ENCODE results near the gene SGSM1.

Gene SGSM1

DNA sequence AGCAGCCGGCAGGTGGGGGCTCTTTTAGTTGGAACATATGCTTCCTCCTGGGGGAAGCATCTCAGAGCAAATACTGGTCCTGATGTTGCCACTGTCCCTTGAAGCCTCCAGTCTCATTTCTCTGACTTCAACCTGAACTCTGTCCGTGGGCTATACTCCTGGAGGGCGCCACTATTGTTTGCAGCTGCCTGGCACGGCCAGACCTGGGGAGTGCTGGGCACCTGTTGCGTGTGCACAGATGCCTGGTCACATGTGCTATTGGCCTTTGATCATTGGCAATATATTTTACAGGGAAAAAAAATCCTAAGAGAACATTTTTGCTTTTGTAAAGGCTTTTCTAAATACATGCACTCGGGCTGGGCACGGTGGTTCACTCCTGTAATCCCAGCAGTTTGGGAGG lies 122.3 kb downstream of the SGSM1 start:
- TF ChIP-seq, protein P1, sequence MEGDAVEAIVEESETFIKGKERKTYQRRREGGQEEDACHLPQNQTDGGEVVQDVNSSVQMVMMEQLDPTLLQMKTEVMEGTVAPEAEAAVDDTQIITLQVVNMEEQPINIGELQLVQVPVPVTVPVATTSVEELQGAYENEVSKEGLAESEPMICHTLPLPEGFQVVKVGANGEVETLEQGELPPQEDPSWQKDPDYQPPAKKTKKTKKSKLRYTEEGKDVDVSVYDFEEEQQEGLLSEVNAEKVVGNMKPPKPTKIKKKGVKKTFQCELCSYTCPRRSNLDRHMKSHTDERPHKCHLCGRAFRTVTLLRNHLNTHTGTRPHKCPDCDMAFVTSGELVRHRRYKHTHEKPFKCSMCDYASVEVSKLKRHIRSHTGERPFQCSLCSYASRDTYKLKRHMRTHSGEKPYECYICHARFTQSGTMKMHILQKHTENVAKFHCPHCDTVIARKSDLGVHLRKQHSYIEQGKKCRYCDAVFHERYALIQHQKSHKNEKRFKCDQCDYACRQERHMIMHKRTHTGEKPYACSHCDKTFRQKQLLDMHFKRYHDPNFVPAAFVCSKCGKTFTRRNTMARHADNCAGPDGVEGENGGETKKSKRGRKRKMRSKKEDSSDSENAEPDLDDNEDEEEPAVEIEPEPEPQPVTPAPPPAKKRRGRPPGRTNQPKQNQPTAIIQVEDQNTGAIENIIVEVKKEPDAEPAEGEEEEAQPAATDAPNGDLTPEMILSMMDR (IDR thresholded peaks at IDR 0.05; ENCODE audit: borderline replicate concordance, insufficient read depth, low read depth, low read length) = no peak
- H3K4me3 ChIP-seq (ENCODE audit: low read depth, low read length) = no peak overlapping the region

DNA sequence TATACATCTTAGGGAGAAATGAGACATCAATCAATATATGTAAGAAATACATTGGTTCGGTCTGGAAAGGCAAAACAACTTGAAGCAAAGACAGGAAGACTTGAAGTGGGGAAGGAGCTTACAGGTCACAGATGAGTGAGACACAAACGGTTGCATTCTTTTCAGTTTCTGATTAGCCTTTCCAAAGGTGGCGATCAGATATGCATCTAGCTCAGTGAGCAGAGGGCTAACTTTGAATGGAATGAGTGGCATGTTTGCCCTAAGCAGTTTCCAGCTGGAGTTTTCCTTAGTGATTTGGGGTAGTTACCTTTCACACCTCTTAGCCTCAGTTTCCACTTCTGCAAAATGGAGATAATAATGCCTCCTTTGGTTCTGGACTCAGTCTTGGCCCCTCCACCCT lies 124.7 kb downstream of the SGSM1 start:
- TF ChIP-seq, protein P1 (IDR thresholded peaks at IDR 0.05; ENCODE audit: borderline replicate concordance, insufficient read depth, low read depth, low read length) = no peak
- H3K4me3 ChIP-seq (ENCODE audit: low read depth, low read length) = no peak overlapping the region

DNA sequence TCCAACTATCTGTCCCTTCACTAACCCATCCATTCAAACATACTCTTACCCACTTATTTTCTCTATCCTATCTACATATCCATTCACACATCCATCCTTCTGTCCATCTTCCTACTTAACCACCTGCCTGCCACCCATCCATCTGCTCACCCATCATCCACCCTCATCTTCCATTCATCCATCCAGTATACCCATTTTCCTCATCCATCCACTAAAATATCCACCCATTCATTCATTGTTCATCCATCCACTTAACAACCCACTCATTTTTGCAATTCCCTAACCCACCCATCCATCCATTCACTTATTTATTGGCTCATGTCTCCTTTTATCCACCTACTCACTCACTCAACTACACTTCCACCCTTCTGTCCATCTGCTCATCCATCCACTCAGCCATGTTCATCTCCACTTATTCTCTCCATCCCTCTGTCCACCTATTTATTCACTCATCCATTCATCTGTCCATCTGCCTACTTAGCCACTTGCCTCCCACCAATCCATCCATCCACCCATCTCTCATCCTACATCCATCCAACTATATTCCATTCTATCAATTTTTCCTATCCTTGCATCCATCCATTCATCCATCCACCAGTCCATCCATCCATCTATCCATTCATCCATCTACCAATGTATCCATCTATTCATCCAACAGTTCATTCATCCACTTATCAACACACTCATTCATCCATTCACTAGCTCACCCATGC lies 129.9 kb downstream of the SGSM1 start:
- no peak overlapping the region for H3K4me3 ChIP-seq (ENCODE audit: low read depth, low read length)
- TF ChIP-seq, protein P1 (IDR thresholded peaks at IDR 0.05; ENCODE audit: borderline replicate concordance, insufficient read depth, low read depth, low read length) = no peak

DNA sequence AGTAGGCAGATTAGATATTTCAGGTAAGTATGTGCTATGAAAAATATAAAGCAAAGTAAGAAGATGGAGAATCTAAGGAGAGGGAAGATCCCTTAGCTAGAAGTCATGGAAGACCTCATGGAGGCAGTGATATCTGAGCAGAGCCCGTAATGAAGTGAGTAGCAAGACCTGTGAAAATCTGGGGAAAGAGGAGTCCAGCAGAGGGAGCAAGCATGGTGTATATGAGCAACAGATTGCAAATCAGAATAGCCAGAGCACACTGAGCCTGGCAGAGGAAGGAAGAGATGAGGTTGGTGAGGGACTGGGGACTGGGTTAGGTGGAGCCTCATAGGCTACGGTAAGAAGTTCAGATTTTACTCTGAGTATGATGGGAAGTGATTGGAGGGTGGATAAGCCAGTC lies 131.1 kb downstream of the SGSM1 start:
- H3K4me3 ChIP-seq (ENCODE audit: low read depth, low read length) = no peak overlapping the region
- TF ChIP-seq, protein P1 (IDR thresholded peaks at IDR 0.05; ENCODE audit: borderline replicate concordance, insufficient read depth, low read depth, low read length) = peak; percentile 26; the same call in 1 of the 2 replicates

DNA sequence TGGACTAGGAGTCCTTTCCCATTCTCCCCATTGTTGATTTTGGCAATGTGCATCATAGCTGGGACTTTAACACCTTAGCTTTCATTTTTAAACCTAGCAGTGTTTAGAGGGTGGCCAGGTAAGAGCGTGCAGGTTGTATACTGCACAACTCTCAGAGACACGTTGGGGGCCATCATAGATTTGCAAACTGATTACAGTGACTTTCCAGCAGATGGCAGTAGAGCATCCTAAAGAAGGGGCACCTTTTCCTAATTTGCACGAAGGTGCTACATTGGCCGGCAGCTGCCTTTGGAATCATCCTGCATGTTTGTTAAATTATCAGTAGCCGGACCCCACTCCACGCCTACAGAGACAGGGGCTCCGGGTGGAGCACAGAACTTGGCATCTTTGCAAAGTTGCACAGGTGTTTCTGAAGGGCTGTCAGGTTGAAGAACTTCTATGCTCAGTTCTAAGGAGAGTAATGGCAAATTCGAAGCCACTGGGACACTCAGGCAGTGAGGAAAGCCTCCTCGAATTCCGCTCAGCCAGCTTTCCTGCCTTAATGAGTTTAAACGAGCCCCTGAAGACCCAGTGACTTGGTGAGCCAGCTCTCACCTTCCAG lies 132.8 kb downstream of the SGSM1 start:
- TF ChIP-seq, protein P1 (IDR thresholded peaks at IDR 0.05; ENCODE audit: borderline replicate concordance, insufficient read depth, low read depth, low read length) = peak; percentile 69
- H3K4me3 ChIP-seq (ENCODE audit: low read depth, low read length) = no peak overlapping the region

DNA sequence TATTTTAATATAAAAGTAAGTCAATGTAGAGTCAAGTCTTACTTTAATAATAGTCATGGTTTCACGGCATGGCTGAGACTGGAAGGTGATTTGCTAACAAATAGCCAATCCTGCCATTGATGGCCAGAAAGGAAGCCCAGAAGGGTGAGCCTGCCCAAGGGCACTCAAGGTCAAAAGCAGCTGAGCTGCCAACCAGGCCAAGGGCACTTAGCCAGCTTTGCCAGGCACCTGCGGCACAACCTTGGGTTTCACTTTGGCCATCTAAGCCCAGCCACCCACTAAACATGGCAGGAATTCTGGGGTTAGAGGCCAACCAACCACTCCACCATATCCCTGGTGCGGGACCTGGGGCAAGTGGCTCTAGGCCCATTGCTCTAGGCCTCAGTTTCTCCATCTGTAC lies 136.3 kb downstream of the SGSM1 start:
- TF ChIP-seq, protein P1 (IDR thresholded peaks at IDR 0.05; ENCODE audit: borderline replicate concordance, insufficient read depth, low read depth, low read length) = no peak
- H3K4me3 ChIP-seq (ENCODE audit: low read depth, low read length) = no peak overlapping the region
